GM21423 (cell line): ENCODE results near the gene SPON2.

Experiments
- ATAC-seq: cut with Tn5 transposase; IDR thresholded peaks from one replicate; pipeline ENCODE4 v1.9.1; 2021; ENCODE audit warnings: mild to moderate bottlenecking, moderate library complexity; ENCODE audit not compliant: unreplicated experiment

SPON2 gene

DNA sequence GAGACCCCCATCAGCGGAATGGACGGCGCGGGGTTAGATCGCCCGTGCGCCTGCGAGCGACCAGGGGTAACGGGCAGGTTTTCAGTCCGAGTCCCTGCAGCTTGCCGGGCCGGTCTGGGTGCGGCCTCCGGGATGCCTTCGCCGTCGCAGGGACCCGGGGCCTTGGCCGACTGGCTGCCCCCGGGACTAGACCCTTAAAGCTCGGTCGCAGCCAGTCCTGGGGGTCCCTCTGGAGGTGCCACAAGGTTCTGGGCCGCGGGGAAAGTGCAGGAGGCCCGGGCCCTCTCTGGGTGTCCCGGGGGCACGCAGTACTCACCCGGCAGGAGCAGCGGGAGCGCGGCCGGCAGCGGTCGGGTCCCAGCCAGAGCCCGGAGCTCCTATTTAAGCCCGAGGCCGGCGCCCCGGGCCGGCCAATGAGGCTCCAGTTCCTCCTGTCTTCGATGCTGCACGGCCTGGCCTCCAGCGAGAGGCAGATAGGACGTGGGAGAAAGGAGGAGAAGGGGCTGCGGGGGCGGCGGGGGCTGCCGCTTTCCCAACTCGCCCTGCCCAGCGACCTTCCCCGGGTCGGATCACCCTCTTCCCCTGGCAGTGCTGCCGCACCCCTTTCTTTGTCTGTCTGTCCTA, at the start of gene SPON2:
Gene SPON2 (minus strand): TSS at position 356 of the 624 bp plus-strand sequence.
- ATAC-seq: no peak

GRCh38 chr4:1221155-1221870, 48.9 kb upstream of the SPON2 start:
- no peak for ATAC-seq

DNA sequence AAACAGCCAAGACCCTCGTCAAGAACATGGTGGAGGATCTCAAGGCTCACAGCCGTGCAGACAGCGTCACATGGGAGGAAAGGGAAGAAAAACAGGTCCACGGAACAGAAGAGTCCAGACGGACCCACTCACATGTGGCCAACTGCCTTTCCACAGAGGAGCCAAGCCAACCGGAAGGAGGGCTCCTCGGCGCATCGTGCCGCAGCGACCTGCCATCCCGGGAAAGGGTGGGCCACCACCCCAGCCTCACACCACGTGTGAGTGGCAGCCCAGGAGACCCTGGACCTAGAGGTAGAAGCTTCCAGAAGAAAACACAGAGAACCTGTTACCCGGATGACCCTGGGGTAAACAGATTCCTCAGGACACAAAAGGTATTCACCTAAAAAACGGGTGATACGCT, 48.2 kb upstream of the SPON2 start:
- no peak for ATAC-seq

GRCh38 chr4:1219566-1219950, 47.2 kb upstream of the SPON2 start:
- ATAC-seq: no peak

GRCh38 chr4:1218634-1219565, 46.5 kb upstream of the SPON2 start:
- ATAC-seq: peak; percentile 67

DNA sequence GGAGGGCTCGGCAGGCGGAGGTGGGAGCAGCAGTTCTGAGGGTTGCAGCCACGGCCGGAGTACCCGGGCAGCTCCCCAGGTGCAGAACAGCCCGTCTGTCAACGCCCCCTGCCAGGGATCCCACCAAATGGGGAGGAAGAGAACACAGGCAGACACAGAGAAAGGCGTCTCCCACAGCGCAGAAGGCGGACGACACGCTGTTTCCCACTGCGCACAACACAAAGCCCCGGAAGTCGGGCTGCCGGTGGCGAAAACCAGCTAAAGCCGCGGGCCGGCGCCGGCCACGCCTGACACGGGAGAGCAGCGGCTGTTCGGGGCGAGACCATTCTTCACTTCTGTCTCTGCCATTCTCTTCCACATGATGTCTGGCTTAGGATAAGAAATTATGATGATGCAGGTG, 45.0 kb upstream of the SPON2 start:
- no peak for ATAC-seq

GRCh38 chr4:1216869-1217294, 44.5 kb upstream of the SPON2 start:
- ATAC-seq: no peak

DNA sequence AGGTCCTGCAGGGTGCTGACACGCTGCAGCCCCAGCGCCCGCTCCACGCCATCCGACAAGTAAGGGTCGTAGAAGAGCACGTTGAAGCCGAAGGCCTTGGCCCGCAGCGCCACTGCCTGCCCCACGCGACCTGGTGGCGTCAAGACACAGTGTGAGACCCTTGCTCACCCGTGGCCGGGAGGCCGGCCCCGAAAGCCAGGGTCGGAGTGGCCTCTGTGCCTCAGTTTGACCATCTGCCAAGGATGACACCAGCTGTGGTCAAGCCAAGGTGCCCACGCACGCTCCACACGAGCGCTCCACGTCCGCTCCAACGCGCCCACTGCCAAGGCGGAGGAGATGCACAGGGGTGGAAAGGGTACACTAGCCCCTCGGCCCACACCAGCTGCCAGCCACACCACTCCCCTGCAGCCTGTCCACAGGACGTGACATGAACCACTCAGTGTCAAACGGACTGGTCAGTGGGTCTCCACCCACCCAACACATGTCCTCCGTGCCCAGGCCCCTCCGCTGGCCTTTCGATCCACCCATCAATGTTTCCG, 43.8 kb upstream of the SPON2 start:
- ATAC-seq: no peak

- no peak for ATAC-seq
Observed at GRCh38 chr4:1215141-1216075, 43.0 kb upstream of the SPON2 start.

GRCh38 chr4:1214101-1215095, 42.0 kb upstream of the SPON2 start:
- no peak for ATAC-seq

GRCh38 chr4:1213336-1213995, 41.1 kb upstream of the SPON2 start:
- no peak for ATAC-seq

GRCh38 chr4:1212546-1213335, 40.4 kb upstream of the SPON2 start:
- ATAC-seq: no peak

GRCh38 chr4:1211891-1212545, 39.6 kb upstream of the SPON2 start:
- ATAC-seq: no peak

- ATAC-seq: no peak
Observed at GRCh38 chr4:1211371-1211770, 39.0 kb upstream of the SPON2 start.

DNA sequence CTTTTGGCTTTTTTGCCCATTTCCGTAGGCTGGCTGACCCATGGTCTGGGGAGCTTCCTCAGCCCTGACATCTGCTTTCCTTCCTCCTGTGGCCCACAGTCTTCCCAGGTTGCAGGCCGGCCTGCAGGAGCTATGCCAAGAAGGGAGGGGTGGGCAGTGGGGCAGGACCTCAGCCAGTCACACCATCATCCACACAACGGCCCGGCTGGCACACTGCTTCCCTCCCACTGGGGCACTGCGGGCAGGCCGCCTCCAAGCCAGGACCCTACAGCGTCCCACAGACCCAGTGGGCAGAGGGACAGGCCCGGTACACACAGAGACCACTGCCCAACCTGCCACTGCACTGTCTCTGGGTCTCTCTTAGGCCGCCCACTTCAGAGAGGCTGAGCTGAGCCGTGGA, 38.6 kb upstream of the SPON2 start:
- no peak for ATAC-seq

GRCh38 chr4:1210241-1210841, 38.0 kb upstream of the SPON2 start:
- ATAC-seq: no peak

GRCh38 chr4:1209821-1210220, 37.4 kb upstream of the SPON2 start:
- no peak for ATAC-seq
